CD4-positive, alpha-beta T cell treated with Interleukin-4 for 4 hours (primary cell): ENCODE results near the gene BCL2.

ENCODE experiments used
- DNase-seq: peaks from one replicate; pipeline ENCODE4 v3.0.0-alpha.2; 2020

Gene BCL2

GRCh38 chr18:63135101-63135500 is 184.5 kb downstream of the BCL2 start:
- no peak for DNase-seq

GRCh38 chr18:63132819-63133200 is 186.8 kb downstream of the BCL2 start:
- no peak for DNase-seq

- no peak for DNase-seq
These were observed 187.4 kb downstream of the BCL2 start for GRCh38 chr18:63131959-63132818.

GRCh38 chr18:63131106-63131958 is 188.2 kb downstream of the BCL2 start:
- DNase-seq: peak; percentile 76

GRCh38 chr18:63130176-63130575 is 189.4 kb downstream of the BCL2 start:
- DNase-seq: no peak

GRCh38 chr18:63128237-63128974 is 191.2 kb downstream of the BCL2 start:
- no peak for DNase-seq

GRCh38 chr18:63126134-63127069 is 193.2 kb downstream of the BCL2 start:
- DNase-seq: no peak

- no peak for DNase-seq
These were observed 198.9 kb downstream of the BCL2 start for GRCh38 chr18:63120620-63121019.

GRCh38 chr18:63119647-63120046 is 199.9 kb downstream of the BCL2 start:
- no peak for DNase-seq

- no peak for DNase-seq
These were observed 205.5 kb downstream of the BCL2 start for GRCh38 chr18:63113899-63114565.

GRCh38 chr18:63112706-63113105 is 206.9 kb downstream of the BCL2 start:
- DNase-seq: no peak

GRCh38 chr18:63111671-63112402 is 207.7 kb downstream of the BCL2 start:
- no peak for DNase-seq

GRCh38 chr18:63109802-63110201 is 209.8 kb downstream of the BCL2 start:
- DNase-seq: no peak

GRCh38 chr18:63109022-63109421 is 210.5 kb downstream of the BCL2 start:
- no peak for DNase-seq

- DNase-seq: no peak
These were observed 211.6 kb downstream of the BCL2 start for GRCh38 chr18:63107931-63108330.

- DNase-seq: no peak
These were observed 212.3 kb downstream of the BCL2 start for GRCh38 chr18:63107171-63107845.

- DNase-seq: no peak
These were observed 212.8 kb downstream of the BCL2 start for GRCh38 chr18:63106727-63107126.

GRCh38 chr18:63105636-63106316 is 213.8 kb downstream of the BCL2 start:
- no peak for DNase-seq

- no peak for DNase-seq
These were observed 214.7 kb downstream of the BCL2 start for GRCh38 chr18:63104868-63105267.
